ENCODE results near the gene SLC2A5. TPM values are rescaled to one million over a fixed set of nuclear protein-coding genes. Genes with fewer than 3 reads are reported as not detected.
"Not testable (repeated sequence)": the region's sequence is repeated elsewhere in the genome, so short reads cannot be mapped to it uniquely, and the experiment has no call there.

Gene SLC2A5
- polyA plus RNA-seq, 3 donors = 0.83 to 1.6 (median 1.3) TPM

DNA sequence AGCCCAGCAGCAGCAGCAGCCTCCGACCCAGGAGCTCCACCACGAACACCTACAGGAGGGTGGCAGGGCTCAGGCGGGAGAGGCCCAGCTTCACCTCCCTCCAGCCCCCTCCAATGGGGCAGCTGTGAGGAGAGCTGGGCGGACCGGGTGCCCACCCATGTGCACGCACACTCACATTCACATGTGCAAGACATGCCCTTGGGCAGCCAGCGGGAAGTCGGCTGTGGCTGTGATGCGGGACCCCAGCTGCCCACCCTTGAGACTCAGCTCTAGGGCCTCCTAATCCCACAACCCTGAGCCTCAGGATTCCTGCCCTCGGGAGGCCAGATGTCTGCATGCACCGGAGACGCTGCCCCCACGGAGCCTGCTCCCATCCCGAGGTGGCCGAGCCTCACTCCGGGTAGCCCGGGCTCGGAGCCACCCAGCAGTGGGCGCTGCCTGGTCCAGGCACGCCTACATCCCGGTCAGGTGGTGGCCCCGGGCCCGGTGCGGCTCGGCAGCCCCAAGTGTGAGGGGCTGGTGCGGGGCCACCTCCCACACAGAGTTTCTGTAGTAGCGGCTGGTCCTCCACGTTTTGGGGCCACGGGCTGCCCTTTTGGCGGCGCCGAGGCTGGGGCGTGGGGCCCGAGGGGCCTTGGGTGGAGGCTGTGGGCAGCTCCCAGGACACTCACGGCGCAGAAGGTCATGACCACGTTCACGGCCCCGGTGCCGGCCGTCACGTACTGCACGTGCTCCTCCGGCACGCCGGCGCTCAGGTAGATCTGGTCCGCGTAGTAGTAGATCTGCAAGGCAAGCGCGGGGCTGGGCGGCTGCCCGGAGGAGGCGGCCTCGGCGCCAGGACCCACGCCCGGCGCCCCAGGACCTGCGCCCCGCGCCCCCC lies 30.3 kb downstream of the SLC2A5 start:
- no peak for DNase-seq

DNA sequence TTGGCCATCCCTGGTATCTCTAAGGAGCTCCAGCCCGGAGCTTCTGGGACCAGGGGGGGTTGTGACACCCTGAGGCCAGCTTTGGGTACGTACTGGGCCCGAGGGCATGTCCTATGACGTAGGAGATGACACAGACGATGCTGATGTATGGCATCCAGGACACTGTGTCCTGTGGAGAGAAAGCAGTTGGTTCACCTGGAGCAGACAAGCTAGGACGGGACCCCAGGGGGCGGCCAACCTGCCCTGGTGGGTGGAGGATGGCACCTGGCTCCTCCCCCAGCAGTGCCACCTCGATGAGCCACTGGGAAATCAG lies 31.1 kb downstream of the SLC2A5 start:
- DNase-seq = no peak

DNA sequence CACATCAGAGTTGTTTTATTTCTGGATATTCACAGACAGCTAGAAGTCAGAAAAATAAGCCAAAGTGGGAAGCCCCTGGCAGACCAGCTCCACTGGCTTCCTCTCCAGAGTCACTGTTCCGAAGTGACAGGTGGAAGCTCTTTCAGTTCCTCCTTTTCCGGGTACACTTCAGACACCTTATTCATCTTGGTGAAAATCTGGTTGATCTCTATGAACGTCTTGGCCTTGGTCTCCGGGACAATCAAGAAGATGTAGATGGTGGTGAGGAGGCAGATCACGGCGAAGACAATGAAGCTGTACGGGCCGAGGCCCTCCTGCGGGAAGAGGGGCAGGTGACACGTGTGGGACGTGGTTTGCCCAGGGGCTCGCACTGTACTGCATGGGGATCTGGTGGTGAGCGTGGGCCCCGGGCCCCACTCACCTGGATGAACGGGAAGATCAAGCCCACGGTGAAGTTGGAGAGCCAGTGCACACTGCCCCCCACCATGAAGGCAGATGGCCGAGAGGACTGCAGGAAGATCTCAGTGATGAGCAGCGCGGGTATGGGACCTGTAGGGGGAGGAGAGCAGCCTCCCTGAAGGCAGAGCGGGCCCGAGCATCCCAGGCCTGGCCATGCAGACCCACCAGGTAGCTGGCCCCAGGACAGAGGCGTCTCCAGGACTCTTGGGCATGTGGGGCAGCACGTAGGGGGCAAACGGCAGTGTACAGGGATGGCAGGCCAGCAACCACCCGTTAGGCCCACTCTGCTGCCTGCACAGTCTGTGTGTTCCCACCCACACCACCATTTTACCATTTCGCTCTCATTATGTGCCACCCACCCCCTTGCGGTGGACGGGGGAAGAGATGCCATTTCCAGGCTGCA lies 31.7 kb downstream of the SLC2A5 start:
- DNase-seq = no peak

DNA sequence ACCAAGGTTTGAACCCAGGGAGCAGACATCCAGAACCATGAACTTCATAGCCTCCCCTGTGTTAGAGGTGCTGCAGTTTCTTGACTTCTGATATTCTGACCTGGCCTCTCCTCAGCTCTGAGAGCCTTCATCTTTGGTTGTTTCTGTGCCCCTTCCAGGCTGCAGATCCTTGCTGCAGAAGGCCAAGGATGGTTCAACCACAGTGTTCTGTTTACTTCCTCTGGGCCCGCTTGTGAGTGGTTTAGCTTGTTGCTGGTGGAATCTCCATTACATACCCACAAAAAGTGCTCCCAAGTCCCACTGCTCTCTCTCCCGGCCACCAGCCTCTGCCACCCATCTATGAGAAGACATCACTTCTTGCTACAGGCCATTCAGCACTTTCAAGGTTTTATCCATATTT lies 34.2 kb downstream of the SLC2A5 start:
- DNase-seq = no peak

DNA sequence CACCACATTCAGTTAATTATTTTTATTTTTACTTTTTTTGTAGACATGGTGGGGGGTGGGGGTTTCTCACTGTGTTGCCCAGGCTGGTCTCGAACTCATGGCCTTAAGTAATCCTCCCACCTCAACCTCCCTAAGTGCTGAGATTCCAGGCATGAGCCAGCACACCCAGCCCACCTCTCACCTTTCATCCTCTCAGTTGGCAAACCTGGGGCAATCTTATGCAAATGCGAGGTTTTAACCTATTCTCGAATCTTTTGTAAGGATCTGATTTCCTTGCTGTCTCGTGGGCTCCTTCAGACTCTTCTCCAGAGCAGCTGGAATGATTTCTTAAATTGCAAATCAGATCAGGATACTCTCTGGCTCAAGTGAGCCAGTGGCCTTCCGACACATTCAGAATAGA lies 36.1 kb downstream of the SLC2A5 start:
- DNase-seq = no peak

DNA sequence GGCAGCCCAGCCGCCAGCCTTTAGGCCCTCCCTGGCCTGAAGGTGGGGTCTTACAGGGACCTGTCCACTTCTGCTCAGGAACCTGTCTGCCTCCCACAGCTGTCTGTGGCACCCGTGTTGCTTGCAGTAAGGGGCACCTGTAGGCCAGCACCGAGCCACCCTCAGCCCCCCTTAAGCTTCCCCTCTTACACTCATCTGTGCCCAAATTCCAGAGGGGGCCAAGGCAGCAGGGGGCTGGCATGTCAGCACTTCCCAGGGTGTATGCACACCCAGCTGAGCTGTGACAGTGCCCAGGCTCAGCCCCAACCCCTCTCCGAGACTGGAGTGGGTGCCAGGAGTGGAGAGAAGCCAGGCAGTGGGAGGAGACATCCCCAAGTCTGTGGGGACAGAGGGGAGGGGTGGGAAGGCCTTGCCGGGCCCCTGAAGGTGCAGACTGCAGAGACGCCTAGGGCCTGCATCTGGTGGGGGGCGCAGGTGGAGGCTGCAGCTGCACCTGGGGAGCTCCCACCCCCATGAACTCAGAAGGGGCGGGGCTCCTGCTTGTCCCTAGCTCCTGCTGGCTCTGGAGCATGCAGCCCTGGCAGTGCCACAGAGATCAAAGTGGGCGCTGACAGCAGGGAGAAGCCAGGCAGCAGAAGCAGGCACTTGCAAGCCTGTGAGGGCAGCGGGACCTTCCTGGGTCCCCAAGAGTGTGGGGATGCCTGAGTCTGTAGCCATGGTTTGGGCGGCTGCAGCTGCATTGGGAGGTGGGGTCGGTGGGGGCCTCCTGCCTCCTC lies 37.8 kb downstream of the SLC2A5 start:
- DNase-seq = no peak

DNA sequence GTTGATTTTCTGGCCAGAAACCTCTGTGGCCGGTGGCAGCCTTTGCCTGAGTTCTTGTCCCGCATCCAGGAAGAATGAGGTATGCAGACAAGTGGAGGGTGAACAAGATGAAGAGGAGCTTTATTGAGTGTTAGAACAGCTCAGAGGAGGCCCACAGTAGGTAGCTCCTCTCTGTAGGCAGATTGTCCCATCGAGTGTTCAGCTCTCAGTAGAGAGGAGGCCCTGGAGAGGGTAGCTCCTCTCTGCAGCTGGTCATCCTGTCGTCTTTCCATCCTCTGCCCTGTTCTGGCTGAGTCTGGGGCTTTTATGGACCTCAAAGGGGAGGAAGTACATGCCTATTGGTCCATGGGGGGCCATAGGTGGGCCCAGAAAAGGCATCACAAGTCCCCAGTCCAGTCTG lies 38.4 kb downstream of the SLC2A5 start:
- DNase-seq = not testable (repeated sequence)

DNA sequence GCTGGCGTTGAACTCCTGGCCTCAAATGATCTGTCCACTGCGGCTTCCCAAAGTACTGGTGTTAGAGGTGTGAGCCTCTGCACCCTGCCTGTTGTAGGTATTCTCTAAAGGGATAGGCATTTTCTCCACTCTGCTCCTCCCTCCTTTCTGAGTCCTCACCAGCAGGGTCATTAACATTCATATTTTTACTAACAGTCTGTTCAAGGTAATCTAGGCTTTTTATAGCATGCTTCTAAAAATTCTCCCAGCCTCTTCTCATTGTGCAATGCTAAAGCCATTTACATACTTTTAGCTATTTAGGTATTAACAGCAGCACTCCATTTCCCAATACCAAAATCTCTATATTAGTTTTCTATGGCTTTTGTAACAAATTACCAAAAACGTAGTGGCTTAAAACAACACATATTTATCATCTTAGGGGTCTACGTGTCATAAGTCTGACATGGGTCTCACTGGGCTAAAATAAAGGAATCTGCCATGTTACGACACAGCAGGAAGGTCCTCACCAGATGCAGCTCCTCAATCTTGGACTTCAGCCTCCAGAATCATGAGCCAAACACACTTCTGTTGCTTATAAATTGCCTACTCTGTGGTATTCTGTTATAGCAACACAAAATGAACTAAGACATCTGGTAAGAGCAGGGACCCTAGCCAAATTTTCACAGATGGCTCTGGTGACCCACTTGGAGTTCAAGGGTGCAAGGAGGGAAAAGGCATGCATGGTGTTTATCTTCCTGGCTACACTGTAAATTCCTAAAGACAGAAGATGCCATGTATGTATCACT lies 40.3 kb downstream of the SLC2A5 start:
- DNase-seq = no peak

DNA sequence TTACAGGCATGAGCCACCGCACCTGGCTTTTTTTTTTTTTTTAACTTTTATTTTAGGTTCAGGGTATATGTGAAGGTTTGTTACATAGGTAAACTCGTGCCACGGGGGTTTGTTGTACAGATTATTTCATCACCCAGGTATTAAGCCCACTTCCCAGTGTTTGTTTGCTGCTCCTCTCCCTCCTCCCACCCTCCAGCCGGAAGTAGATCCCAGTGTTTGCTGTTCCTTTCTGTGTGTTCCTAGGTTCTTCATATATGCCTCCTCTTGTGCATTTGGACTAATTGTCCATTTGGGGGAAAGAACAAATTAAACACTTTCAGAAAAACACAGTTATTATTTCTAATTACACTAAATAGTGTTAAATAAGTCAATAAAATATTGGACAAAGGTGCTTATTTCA lies 42.1 kb downstream of the SLC2A5 start:
- DNase-seq = no peak

DNA sequence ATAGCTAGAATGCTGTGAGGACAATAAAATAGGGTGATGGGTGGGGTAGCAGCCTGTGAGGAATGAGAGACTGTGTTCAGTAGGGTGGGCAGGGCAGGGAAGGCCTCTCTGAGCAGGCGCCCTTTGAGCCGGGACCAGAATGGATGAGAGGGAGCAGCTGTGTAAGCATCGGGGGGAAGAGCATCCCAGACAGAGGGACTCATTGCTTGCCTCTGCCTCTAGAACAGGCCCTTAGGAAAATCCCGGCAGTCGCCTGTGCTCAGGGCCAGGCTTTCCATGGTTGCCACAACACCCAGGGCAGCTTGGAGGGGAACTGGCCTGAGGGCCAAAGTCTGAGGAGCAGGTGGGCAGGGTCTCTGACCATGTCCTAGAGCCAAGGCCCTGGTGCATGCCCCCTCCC lies 44.0 kb downstream of the SLC2A5 start:
- no peak for DNase-seq

DNA sequence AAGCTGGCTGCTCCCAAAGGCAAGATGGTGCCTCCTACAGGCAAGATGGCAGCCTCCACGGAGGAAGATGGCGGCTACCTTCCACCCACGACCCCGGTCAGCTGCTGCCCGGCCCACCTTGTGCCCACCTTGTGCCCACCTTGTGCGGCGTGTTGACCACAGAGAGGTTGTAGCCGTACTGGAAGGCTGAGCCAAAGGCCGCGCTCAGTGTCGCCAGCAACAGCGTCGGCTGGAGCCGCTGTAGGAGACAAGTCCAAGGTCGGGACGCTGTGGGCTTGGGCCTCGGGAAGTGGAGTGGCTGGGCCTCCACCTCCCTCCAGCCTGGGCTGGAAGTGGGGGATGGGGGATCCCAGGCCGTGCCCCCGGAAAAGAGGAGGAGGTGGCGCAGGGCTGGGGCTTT lies 44.6 kb downstream of the SLC2A5 start:
- no peak for DNase-seq

DNA sequence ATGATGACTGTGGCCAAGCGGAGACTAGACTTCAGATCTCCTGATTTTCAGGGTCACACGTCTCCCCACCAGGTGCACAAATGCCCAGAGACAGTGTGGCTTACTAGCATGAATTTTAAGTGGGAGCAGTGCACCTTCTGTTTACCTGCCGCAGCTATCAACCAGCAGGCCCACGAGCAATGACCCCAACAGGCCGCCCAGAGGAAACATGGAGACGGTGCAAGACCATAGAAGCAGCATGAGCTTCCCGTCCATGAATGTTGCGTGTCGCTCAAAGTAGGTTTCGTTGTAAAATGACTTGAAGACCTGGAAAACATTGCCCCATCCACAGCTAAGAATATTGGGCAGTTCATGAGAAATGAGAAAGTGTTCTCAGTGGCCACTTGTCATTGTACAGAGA lies 46.7 kb downstream of the SLC2A5 start:
- no peak for DNase-seq

DNA sequence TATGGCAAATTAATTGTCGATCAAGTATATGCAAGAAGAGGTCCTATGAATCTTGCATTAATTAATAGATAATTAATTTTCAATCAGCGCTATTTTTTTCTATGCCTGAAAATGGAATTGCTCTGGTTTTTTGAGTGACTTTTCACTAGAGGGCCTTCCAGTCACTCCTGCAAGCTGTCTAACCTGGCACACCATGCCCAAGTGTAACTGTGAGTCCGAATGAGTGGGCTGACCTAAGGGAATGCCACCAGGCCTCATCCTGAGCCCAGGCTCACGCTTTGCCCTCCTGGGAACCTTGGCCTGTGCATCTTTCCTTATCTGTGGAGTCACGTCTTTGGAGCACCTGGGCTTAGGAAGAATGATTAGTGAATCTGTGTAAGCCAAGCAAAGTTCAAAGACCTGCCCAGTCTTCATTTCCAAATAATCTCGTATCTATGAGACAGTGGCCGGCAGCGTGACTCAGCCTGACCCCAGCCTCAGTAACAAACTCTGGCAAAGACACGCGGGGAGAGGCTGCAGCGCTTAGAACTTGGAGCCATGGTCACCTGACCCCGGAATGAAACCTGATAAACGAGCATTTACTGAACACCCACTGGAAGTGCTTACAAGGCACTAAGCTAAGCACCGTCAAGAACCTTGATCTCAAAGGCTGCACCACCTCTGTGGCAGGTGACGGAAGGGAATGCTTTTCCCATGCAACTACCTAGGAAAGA lies 47.3 kb downstream of the SLC2A5 start:
- not testable (repeated sequence) for DNase-seq

DNA sequence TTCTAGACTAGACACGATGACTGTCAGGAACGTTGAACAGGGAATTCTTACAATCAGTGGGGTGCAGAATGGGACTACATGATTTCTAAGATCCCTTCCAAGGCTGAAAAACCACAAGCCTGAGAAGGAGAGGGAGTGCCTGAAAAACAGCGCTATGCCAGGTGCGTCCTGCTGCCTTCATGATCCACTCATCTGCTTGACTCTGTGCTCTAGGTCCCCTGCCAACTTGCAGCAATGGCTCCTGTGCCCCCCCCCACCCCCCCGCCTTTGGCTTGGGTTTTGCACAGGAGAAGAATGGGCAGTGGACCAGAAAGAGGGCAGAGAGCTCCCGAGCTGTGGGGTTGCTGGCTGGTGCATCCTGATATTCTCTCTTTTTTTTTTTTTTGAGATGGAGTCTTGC lies 49.1 kb downstream of the SLC2A5 start:
- no peak for DNase-seq

DNA sequence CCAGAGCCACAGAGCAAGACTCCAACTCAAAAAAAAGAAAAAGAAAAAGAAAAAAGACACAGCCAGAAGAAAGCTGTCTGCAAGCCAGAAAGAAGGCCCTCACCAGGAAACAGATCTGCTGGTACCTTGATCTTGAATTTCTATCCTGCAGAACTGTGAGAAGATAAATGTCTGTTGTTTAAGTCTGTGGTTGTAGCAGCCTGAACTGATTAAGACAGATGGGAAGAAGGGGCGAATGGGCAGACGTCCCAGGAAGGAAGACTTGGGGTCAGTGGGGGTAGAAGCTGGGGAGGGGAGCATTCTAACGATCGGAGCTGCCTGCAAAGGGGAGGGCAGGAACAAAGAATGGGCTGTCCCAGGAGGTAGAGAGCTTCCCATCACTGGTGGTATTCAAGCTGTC lies 49.5 kb downstream of the SLC2A5 start:
- no peak for DNase-seq

DNA sequence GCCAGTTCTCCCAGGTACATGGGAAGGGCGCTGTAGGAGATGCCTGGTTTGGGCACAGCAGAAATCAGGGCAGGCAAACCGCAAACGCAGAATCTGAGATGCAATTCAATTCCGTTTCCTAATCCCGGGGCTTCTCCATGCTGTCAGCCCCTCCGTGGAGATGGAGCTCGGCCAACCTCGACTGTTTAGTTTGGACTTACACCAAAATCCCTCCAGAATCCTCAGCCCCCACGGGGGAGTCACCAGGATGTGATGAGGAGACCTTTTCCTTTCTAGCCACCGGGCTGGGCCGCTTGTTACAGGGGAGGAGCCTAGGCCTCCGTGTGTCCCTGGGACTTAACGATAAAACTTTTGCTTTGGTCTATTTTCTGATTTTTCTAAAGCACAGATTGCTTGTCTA lies 51.1 kb downstream of the SLC2A5 start:
- DNase-seq = peak; percentile 58

DNA sequence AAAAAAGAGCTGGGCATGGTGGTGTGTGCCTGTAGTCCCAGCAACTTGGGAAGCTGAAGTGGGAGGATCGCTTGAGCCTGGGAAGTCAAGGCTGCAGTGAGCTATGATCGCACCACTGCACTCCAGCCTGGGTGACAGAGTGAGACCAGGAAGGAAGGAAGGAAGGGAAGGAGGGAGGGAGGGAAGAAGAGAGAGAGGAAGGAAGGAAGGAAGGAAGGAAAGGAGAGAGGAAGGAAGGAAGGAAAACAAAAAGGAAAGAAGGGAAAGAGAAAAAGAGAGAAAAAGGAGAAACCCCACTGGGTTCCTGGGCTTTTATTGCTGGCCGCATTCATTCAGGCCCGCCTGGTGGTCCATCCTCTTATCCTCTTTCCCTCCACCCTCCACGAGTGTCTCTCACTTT lies 53.0 kb downstream of the SLC2A5 start:
- no peak for DNase-seq

DNA sequence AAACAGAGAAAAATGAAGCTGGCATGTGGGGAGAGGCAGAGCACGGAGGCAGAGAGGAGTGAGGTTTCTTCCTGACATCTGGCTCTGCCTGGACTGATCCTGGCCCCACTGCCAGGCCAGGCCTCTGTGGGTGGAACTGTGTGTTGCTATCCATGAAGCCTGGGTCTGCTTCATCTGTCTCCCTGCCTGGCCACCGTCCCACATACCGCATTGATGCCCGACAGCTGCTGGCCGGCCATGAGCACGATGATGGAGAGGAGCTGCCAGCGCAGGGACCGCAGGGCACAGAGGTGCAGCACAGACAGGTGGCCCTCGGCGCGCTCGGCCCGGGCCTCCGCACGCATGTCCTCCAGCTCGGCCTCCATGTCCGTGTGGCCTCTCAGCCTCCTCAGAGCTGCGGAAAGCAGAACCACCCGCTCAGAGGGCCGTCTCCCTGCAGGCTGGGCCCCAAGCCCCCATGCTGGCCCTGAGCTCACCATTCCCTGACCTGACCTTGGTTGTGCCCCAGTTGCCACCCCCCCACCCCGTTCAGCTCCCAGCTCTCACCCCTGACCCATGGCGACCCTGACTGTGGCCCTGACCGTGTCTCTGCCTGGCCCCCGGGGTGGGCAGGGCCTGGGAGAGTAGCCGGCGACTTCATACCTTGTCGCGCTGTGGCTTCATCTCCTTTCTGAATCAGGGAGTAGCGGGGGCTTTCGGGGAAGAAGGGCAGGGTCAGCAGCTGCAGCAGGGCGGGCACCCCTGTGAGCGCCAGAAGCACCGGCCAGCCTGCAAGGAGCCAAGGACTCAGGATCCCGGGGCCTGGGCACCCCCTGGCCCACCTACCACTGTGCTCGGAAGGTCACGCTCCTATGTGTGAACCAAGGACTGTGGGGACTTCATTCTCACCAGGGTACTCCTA lies 54.7 kb downstream of the SLC2A5 start:
- no peak for DNase-seq

DNA sequence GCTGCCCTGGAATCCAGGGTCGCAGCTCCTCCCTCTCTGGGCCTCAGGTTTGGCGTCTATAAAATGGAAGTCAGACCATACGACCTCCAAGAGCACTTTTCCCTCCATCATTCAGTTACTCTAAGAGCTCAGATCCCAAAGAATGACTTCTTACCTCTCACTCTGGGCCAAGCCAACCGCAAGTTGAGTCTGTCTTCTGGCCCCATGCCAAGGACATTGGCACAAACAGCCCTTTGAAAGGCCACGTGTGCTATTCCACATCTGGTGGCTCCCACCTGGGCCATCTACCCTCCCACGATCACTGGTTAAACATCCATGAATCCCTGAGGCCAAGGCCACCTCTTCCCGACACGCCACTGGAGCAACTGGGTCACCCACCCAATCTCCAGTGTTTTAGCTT lies 55.6 kb downstream of the SLC2A5 start:
- DNase-seq = no peak

DNA sequence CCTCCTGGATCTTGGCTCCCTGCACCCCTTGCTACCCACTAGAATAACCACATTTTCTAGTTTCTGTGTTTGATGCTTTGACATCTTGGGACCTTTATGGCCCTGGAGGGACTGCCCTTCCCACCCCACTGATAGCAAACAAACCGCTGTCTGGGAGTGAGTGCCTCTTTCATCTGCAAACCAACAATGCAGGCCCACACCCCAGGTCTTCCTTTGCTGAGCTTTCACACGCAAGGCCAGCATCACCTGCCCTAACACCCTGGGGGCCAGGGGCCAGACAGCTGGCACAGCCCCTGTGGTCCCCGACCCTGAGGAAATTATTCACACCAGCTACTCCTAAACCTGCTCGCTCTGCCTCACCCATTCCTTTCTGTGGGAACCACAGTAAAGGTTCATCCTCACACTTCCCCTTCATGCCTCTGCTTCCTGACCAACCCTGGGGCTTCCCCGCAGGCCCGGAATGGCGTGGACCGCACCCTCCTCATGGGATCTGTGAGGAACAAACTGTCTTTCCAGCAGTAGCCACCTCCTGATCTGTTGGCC lies 58.6 kb downstream of the SLC2A5 start:
- DNase-seq = no peak
